OCI-LY3 (cell line): ENCODE data around the gene FCHO1.

ENCODE experiments used
- H2AFZ ChIP-seq: fragments of 200-600, 300-600 bp; shearing (Covaris generic); 2 replicates; pipeline ENCODE4 v1.6.0; 2014; ENCODE audit warnings: antibody characterized with exemption, low read depth, low read length
- H3K27ac ChIP-seq: fragments of 200-600, 300-600 bp; sonication (generic); 2 replicates; pipeline ENCODE4 v1.5.1; 2014; ENCODE audit warnings: mild to moderate bottlenecking, low read length, moderate library complexity, mixed read lengths
- H3K27me3 ChIP-seq: fragments of 200-600, 300-600 bp; sonication (generic); 2 replicates; pipeline ENCODE4 v1.6.1; 2014; ENCODE audit warnings: low read depth, low read length, mixed read lengths
- H3K36me3 ChIP-seq: fragments of 200-600, 300-600 bp; sonication (generic); replicated peaks from 2 replicates; pipeline ENCODE3; 2014; ENCODE audit warnings: low read depth, low read length, mixed read lengths
- H3K4me1 ChIP-seq: fragments of 300-600, 200-600 bp; sonication (generic); 2 replicates; pipeline ENCODE4 v1.6.1; 2014; ENCODE audit warnings: low read length, mixed read lengths
- H3K4me2 ChIP-seq: fragments of 200-600, 300-600 bp; sonication (generic); 2 replicates; pipeline ENCODE4 v1.6.1; 2014; ENCODE audit warnings: low read length, mixed read lengths
- H3K4me3 ChIP-seq: fragments of 300-600, 200-600 bp; sonication (generic); 2 replicates; pipeline ENCODE4 v1.5.1; 2014; ENCODE audit warnings: antibody characterized with exemption, mild to moderate bottlenecking, low read length, moderate library complexity
- H3K79me2 ChIP-seq: fragments of 300-600, 200-600 bp; shearing (Covaris generic); 2 replicates; pipeline ENCODE4 v1.6.1; 2014; ENCODE audit warnings: mild to moderate bottlenecking, low read length, mixed read lengths
- H3K9ac ChIP-seq: fragments of 300-600, 200-600 bp; shearing (Covaris generic); 2 replicates; pipeline ENCODE4 v1.6.0; 2014; ENCODE audit warnings: mild to moderate bottlenecking, low read length, moderate library complexity
- H3K9me3 ChIP-seq: fragments of 200-600, 300-600 bp; shearing (Covaris generic); 2 replicates; pipeline ENCODE4 v1.6.1; 2014; ENCODE audit warnings: low read length, mixed read lengths; ENCODE audit not compliant: insufficient read depth
- H4K20me1 ChIP-seq: fragments of 200-600, 300-600 bp; sonication (generic); 2 replicates; pipeline ENCODE4 v1.6.1; 2016; ENCODE audit warnings: low read length, mixed read lengths; ENCODE audit not compliant: insufficient read depth
- CTCF ChIP-seq: fragments of 200-600, 300-600 bp; sonication (generic); IDR thresholded peaks from 2 replicates; pipeline ENCODE4 v1.5.1; 2014; ENCODE audit warnings: antibody characterized with exemption, low read length, low read depth
- EZH2phosphoT487 ChIP-seq: fragments of 200-600 bp; shearing (Covaris generic); IDR thresholded peaks from 2 replicates; pipeline ENCODE4 v1.6.1; 2018; ENCODE audit warnings: antibody characterized with exemption, mixed run types, low read depth

FCHO1 gene

GRCh38 chr19:17737690-17738153 is 13.6 kb upstream of the FCHO1 start:
- Histone ChIP-seq H3K4me2 (no peak overlapping the region), H2AFZ (no peak overlapping the region), H3K9ac (no peak overlapping the region)

GRCh38 chr19:17739121-17739875 is 12.0 kb upstream of the FCHO1 start:
- Histone ChIP-seq H3K9ac (peak overlapping the region; percentile 48), H3K27me3 (no peaks in the 10 kb centered on the region), H3K9me3 (peaks cover 9% of the 10 kb centered on the region; the same call in 1 of the 2 replicates), H3K79me2 (no peaks in the 10 kb centered on the region), H3K4me2 (peak overlapping the region; percentile 72), H3K36me3 (peaks cover 39% of the 10 kb centered on the region), H3K4me1 (peaks cover 19% of the 10 kb centered on the region), H3K27ac (peak overlapping the region; percentile 62), H3K4me3 (peak overlapping the region; percentile 39; the same call in 1 of the 2 replicates), H4K20me1 (no peaks in the 10 kb centered on the region), H2AFZ (no peak overlapping the region)
- no peak for TF ChIP-seq CTCF
- TF ChIP-seq EZH2phosphoT487: no peak

More at GRCh38 chr19:17737690-17738153, 13.6 kb upstream of the FCHO1 start:
- no peak for TF ChIP-seq EZH2phosphoT487
- no peak for TF ChIP-seq CTCF
- Histone ChIP-seq H3K36me3 (peaks cover 48% of the 10 kb centered on the region), H3K79me2 (peaks cover 2% of the 10 kb centered on the region; the same call in 1 of the 2 replicates), H3K4me3 (no peak overlapping the region), H3K9me3 (peaks cover 9% of the 10 kb centered on the region; the same call in 1 of the 2 replicates), H3K4me1 (peaks cover 19% of the 10 kb centered on the region), H3K27me3 (no peaks in the 10 kb centered on the region), H4K20me1 (peaks cover under 1% of the 10 kb centered on the region; the same call in 1 of the 2 replicates), H3K27ac (0 out of 2 replicates have a peak overlapping the region, but pooled peaks have one; percentile 5)

GRCh38 chr19:17741456-17741855 is 9.8 kb upstream of the FCHO1 start:
- Histone ChIP-seq H3K9ac (no peak overlapping the region), H3K9me3 (peaks cover 9% of the 10 kb centered on the region; the same call in 1 of the 2 replicates), H3K4me2 (no peak overlapping the region), H2AFZ (no peak overlapping the region), H3K36me3 (peaks cover 27% of the 10 kb centered on the region), H3K79me2 (no peaks in the 10 kb centered on the region), H4K20me1 (no peaks in the 10 kb centered on the region), H3K4me1 (peaks cover 19% of the 10 kb centered on the region), H3K4me3 (no peak overlapping the region), H3K27me3 (no peaks in the 10 kb centered on the region), H3K27ac (no peak overlapping the region)
- TF ChIP-seq EZH2phosphoT487: no peak
- TF ChIP-seq CTCF: no peak

- Histone ChIP-seq H2AFZ (no peak overlapping the region), H3K9ac (no peak overlapping the region), H3K4me1 (peaks cover 27% of the 10 kb centered on the region), H3K36me3 (peaks cover 18% of the 10 kb centered on the region), H3K4me2 (no peak overlapping the region), H3K27me3 (no peaks in the 10 kb centered on the region), H3K9me3 (peaks cover 9% of the 10 kb centered on the region; the same call in 1 of the 2 replicates), H3K79me2 (peaks cover 10% of the 10 kb centered on the region; the same call in 1 of the 2 replicates), H3K4me3 (no peak overlapping the region), H4K20me1 (no peaks in the 10 kb centered on the region), H3K27ac (no peak overlapping the region)
- no peak for TF ChIP-seq EZH2phosphoT487
- TF ChIP-seq CTCF: no peak
Measured at GRCh38 chr19:17743874-17744580, 7.2 kb upstream of the FCHO1 start.
